Measurements from ENCODE around the gene DEAF1.

The DEAF1 gene

DNA sequence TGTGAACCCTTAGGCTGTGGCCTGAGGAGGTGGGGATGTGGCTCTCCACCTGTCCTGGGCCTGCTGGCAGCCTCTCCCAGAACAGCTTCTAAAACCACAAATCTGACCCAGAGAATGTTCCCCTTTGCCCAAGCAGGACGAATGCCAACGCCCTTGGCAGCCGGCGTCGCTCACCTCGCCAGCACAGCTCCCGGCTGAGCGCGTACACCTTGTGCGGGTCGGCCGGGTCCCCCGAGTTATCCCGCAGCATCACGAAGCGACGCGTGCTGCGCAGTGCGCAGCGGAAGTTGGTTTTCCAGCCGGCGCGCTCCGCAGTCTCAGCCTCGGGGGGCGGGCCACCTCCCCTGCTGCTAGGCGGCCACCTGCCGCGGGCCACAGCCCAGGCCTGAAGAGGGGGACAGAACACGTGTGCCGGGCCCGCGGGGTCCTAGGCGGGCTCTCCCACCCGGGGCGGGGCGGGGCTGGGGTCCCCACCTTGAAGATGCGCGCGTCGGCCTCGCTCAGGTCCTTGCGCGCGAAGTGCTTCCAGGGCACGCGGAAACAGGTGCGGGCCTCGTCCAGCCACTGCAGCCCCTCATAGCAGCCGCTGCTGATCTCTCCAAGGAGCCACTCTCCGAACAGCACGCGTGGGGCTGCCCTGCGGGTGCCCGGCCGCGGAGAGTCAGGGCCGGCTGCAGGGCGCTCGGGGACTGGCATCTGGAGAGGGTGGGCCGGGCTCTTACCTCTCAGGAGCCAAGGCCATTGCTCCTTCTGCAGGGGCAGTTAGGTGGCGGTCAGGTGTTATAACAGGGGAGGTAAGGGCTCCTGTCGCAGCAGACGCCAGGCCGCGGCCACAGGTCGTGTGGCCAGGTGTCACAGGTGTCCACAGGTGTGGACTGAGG, 80.2 kb downstream of the DEAF1 start:
- H3K36me3 ChIP-seq (ENCODE audit: insufficient read depth) = no peaks in the 10 kb centered on the region; the same call in 1 of the 2 replicates
- H2AFZ ChIP-seq (ENCODE audit: low read depth) = no peak overlapping the region
- no peak overlapping the region for H3K4me3 ChIP-seq (IDR thresholded peaks at IDR 0.05; ENCODE audit: insufficient read depth, low read depth, low read length)
- TF ChIP-seq, protein P1, sequence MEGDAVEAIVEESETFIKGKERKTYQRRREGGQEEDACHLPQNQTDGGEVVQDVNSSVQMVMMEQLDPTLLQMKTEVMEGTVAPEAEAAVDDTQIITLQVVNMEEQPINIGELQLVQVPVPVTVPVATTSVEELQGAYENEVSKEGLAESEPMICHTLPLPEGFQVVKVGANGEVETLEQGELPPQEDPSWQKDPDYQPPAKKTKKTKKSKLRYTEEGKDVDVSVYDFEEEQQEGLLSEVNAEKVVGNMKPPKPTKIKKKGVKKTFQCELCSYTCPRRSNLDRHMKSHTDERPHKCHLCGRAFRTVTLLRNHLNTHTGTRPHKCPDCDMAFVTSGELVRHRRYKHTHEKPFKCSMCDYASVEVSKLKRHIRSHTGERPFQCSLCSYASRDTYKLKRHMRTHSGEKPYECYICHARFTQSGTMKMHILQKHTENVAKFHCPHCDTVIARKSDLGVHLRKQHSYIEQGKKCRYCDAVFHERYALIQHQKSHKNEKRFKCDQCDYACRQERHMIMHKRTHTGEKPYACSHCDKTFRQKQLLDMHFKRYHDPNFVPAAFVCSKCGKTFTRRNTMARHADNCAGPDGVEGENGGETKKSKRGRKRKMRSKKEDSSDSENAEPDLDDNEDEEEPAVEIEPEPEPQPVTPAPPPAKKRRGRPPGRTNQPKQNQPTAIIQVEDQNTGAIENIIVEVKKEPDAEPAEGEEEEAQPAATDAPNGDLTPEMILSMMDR (conservative IDR thresholded peaks at IDR 0.05; ENCODE audit: low read depth, low read length) = no peak
- H3K27me3 ChIP-seq (ENCODE audit: insufficient read depth, low read depth) = no peaks in the 10 kb centered on the region
- peak overlapping the region; percentile 61; the same call in 1 of the 2 replicates for H3K9ac ChIP-seq
- H3K4me1 ChIP-seq (ENCODE audit: low read depth, poor library complexity, severe bottlenecking) = peaks cover 16% of the 10 kb centered on the region
- no peaks in the 10 kb centered on the region for H4K20me1 ChIP-seq (ENCODE audit: insufficient read depth)
- H3K4me2 ChIP-seq = peak overlapping the region; percentile 73
- peak overlapping the region; percentile 72; the same call in 1 of the 2 replicates for H3K27ac ChIP-seq
- H3K79me2 ChIP-seq (ENCODE audit: insufficient read depth, low read depth) = no peaks in the 10 kb centered on the region

DNA sequence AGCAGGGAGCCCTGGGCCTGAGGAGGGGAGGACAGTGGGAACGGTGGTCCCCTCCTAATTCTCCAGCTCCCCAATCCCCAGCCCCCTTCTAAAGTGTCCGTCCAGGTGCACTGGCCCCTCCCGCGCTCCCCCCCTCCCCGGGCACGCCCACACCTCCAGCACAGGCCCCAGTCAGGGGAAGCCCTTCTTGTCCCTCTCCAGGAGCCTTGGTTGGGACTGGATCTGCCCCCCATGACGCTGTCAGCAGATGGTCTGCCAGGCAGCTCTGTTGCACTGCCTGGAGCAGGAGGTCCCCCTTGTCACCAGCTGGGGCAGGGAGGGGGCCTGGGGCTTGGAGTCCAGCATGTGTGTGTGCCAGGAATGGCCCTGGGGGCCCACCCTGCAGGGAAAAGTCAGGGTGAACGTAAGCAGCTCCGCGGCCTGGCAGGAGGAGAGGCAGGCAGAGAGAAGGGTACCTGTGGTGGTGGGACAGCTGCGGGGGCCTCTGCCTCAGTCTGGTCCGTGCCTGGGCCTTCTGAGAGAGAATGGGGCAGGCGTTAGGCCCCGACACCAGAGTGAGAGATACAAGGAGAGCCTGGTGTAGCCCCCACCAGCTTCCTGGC, 80.9 kb downstream of the DEAF1 start:
- H3K27me3 ChIP-seq (ENCODE audit: insufficient read depth, low read depth) = no peaks in the 10 kb centered on the region
- no peaks in the 10 kb centered on the region; the same call in 1 of the 2 replicates for H3K36me3 ChIP-seq (ENCODE audit: insufficient read depth)
- no peak overlapping the region for H3K4me2 ChIP-seq
- no peaks in the 10 kb centered on the region for H4K20me1 ChIP-seq (ENCODE audit: insufficient read depth)
- H3K79me2 ChIP-seq (ENCODE audit: insufficient read depth, low read depth) = no peaks in the 10 kb centered on the region
- H3K9ac ChIP-seq = no peak overlapping the region
- H3K27ac ChIP-seq = no peak overlapping the region
- no peak overlapping the region for H3K4me3 ChIP-seq (IDR thresholded peaks at IDR 0.05; ENCODE audit: insufficient read depth, low read depth, low read length)
- H2AFZ ChIP-seq (ENCODE audit: low read depth) = no peak overlapping the region
- H3K4me1 ChIP-seq (ENCODE audit: low read depth, poor library complexity, severe bottlenecking) = peaks cover 16% of the 10 kb centered on the region
- TF ChIP-seq, protein P1 (conservative IDR thresholded peaks at IDR 0.05; ENCODE audit: low read depth, low read length) = no peak

DNA sequence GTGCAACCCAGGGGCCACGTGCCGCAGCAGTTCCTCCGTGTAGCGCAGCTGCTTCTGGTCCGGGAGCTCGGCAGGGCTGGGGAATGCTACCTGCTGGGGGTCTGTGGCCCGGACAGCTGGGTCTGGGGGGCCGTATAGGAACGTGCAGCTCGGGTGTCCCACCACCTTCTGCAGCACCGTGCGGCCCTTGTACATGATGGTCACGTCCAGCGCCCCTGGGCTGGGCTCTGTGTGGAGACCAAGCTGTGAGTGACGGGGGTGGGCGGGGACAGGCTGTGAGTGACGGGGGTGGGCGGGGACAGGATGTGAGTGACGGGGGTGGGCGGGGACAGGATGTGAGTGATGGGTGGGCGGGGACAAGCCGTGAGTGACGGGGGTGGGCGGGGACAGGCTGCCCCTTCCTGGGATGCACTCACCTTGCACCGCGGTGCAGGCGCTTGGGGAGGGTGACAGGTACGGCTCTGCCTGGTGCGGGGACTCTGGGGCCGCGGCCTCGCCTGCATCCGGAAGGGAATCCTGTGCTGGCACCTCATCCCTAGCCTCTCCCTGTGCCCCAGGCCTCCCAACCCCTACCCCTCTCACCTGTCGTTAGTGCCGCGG, 81.6 kb downstream of the DEAF1 start:
- no peaks in the 10 kb centered on the region; the same call in 1 of the 2 replicates for H3K36me3 ChIP-seq (ENCODE audit: insufficient read depth)
- no peaks in the 10 kb centered on the region for H3K79me2 ChIP-seq (ENCODE audit: insufficient read depth, low read depth)
- H2AFZ ChIP-seq (ENCODE audit: low read depth) = no peak overlapping the region
- no peak overlapping the region for H3K4me3 ChIP-seq (IDR thresholded peaks at IDR 0.05; ENCODE audit: insufficient read depth, low read depth, low read length)
- H3K4me2 ChIP-seq = no peak overlapping the region
- no peaks in the 10 kb centered on the region for H4K20me1 ChIP-seq (ENCODE audit: insufficient read depth)
- H3K9ac ChIP-seq = no peak overlapping the region
- H3K27me3 ChIP-seq (ENCODE audit: insufficient read depth, low read depth) = no peaks in the 10 kb centered on the region
- H3K27ac ChIP-seq = no peak overlapping the region
- TF ChIP-seq, protein P1 (conservative IDR thresholded peaks at IDR 0.05; ENCODE audit: low read depth, low read length) = no peak
- H3K4me1 ChIP-seq (ENCODE audit: low read depth, poor library complexity, severe bottlenecking) = peaks cover 16% of the 10 kb centered on the region

DNA sequence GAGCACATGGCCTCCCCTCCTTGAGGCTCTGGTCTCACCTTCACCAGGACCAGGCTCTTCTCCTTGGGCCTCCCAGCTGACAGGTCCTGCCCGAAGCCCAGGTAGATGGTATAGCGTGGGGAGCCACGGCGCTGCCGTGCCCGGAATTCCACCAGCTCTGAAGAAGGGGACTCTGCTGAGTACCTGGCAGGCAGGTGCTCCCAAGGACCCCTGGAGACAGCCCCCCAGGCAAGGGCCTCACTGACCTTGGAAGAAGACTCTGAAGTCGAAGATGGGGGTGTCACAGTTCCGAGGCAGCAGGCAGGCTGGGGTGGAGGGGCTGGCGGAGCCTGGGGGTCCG, 82.1 kb downstream of the DEAF1 start:
- TF ChIP-seq, protein P1 (conservative IDR thresholded peaks at IDR 0.05; ENCODE audit: low read depth, low read length) = no peak
- Histone ChIP-seq H3K4me3 (IDR thresholded peaks at IDR 0.05; ENCODE audit: insufficient read depth, low read depth, low read length) (no peak overlapping the region), H3K4me2 (no peak overlapping the region), H3K4me1 (ENCODE audit: low read depth, poor library complexity, severe bottlenecking) (peaks cover 16% of the 10 kb centered on the region), H2AFZ (ENCODE audit: low read depth) (no peak overlapping the region), H4K20me1 (ENCODE audit: insufficient read depth) (no peaks in the 10 kb centered on the region), H3K27ac (no peak overlapping the region), H3K9ac (no peak overlapping the region), H3K27me3 (ENCODE audit: insufficient read depth, low read depth) (no peaks in the 10 kb centered on the region), H3K79me2 (ENCODE audit: insufficient read depth, low read depth) (no peaks in the 10 kb centered on the region), H3K36me3 (ENCODE audit: insufficient read depth) (no peaks in the 10 kb centered on the region; the same call in 1 of the 2 replicates)

Measured in KMS-11 (cell line).